Measurements from ENCODE around the gene STMN1.

STMN1 gene

GRCh38 chr1:25891606-25892005 lies 14.6 kb downstream of the STMN1 start:
- no peak for DNase-seq

- no peak for DNase-seq
Measured at GRCh38 chr1:25890239-25891034, 15.8 kb downstream of the STMN1 start.

- DNase-seq, result no peak
Measured at GRCh38 chr1:25889470-25889869, 16.7 kb downstream of the STMN1 start.

- DNase-seq, result no peak
Measured at GRCh38 chr1:25888426-25888987, 17.7 kb downstream of the STMN1 start.

- DNase-seq, result no peak
Measured at GRCh38 chr1:25885602-25886001, 20.6 kb downstream of the STMN1 start.

- DNase-seq, result no peak
Measured at GRCh38 chr1:25881266-25881665, 25.0 kb downstream of the STMN1 start.

- DNase-seq, result no peak
Measured at GRCh38 chr1:25880518-25880917, 25.7 kb downstream of the STMN1 start.

GRCh38 chr1:25879675-25880074 lies 26.5 kb downstream of the STMN1 start:
- no peak for DNase-seq

- no peak for DNase-seq
Measured at GRCh38 chr1:25878690-25879089, 27.5 kb downstream of the STMN1 start.

- DNase-seq, result no peak
Measured at GRCh38 chr1:25877155-25877554, 29.1 kb downstream of the STMN1 start.

GRCh38 chr1:25876693-25877077 lies 29.5 kb downstream of the STMN1 start:
- DNase-seq, result no peak

- no peak for DNase-seq
Measured at GRCh38 chr1:25875856-25876692, 30.1 kb downstream of the STMN1 start.

GRCh38 chr1:25875154-25875855 lies 30.9 kb downstream of the STMN1 start, which contains the start of gene PAQR7:
TSS of gene PAQR7 (minus strand) at chr1:25875708. CDS start at chr1:25863839, 11,869 bp downstream.
- DNase-seq, result peak in 12 of 14 donors; percentile 35 to 81 (median 66)

- peak in 1 of 14 donors; percentile 19 for DNase-seq
Measured at GRCh38 chr1:25874635-25875153, 31.5 kb downstream of the STMN1 start.

GRCh38 chr1:25874209-25874608 lies 32.0 kb downstream of the STMN1 start:
- no peak for DNase-seq

- DNase-seq, result peak in 1 of 14 donors; percentile 31
Measured at GRCh38 chr1:25873120-25873519, 33.1 kb downstream of the STMN1 start.

GRCh38 chr1:25872713-25873112 lies 33.5 kb downstream of the STMN1 start:
- no peak for DNase-seq

GRCh38 chr1:25871704-25872494 lies 34.3 kb downstream of the STMN1 start:
- DNase-seq, result no peak

GRCh38 chr1:25871086-25871703 lies 35.0 kb downstream of the STMN1 start:
- DNase-seq, result no peak

- no peak for DNase-seq
Measured at GRCh38 chr1:25870614-25871013, 35.6 kb downstream of the STMN1 start.

Measured in C1 segment of cervical spinal cord (tissue), 14 donors.